Neural progenitor cell (in vitro differentiated cells): ENCODE results near the gene MPL.

Experiments
- CTCF ChIP-seq: fragments of 200-600 bp; sonication (generic); IDR thresholded peaks from 2 replicates; pipeline ENCODE4 v1.5.1; 2017; ENCODE audit warnings: antibody characterized with exemption, mild to moderate bottlenecking
- EZH2 ChIP-seq: fragments of 200-600 bp; sonication (generic); IDR thresholded peaks from 2 replicates; pipeline ENCODE4 v1.6.1; 2017; ENCODE audit warnings: antibody characterized with exemption, mild to moderate bottlenecking, moderate library complexity
- EZH2phosphoT487 ChIP-seq: fragments of 200-600 bp; sonication (generic); IDR thresholded peaks from 2 replicates; pipeline ENCODE4 v1.6.1; 2017; ENCODE audit warnings: antibody characterized with exemption

- TF ChIP-seq CTCF (no peak), EZH2 (no peak), EZH2phosphoT487 (no peak)
Observed at GRCh38 chr1:43307458-43308158, 30.0 kb upstream of the MPL start.
